K562 (cell line): ENCODE data around the gene SCYGR5. TPM values are rescaled to one million over a fixed set of nuclear protein-coding genes. Genes with fewer than 3 reads are reported as not detected.

Experiments used
- CBFA2T3 ChIP-seq: fragments of 450-650 bp; IDR thresholded peaks from 2 replicates; pipeline ENCODE4 v1.6.1; 2017
- CTCF ChIP-seq, 3 experiments: IDR thresholded peaks in 2 of 3; conservative IDR thresholded peaks in 1 of 3; 2 replicates each; pipeline ENCODE4 v1.5.1; 2011 to 2012; ENCODE audit warnings: low read length in 3 of 3, mild to moderate bottlenecking in 3 of 3, control low read depth in 2 of 3, improper control_type of control experiment in 1 of 3, inconsistent platforms in 1 of 3, low read depth in 1 of 3, mixed read lengths in 1 of 3, moderate library complexity in 1 of 3; ENCODE audit not compliant: insufficient read depth in 2 of 3
- DIDO1 ChIP-seq: fragments of 450-650 bp; IDR thresholded peaks from 2 replicates; pipeline ENCODE4 v1.6.1; 2016; ENCODE audit warnings: low read depth, missing biosample characterization, missing genetic modification characterization
- E2F8 ChIP-seq: fragments of 450-650 bp; IDR thresholded peaks from 2 replicates; pipeline ENCODE4 v1.7.1; 2018; ENCODE audit warnings: mild to moderate bottlenecking, low read depth; ENCODE audit not compliant: partially characterized antibody
- KLF16 ChIP-seq: IDR thresholded peaks from 2 replicates; pipeline ENCODE4 v1.6.1; 2016; ENCODE audit warnings: antibody characterized with exemption
- NFIX ChIP-seq: fragments of 250-450 bp; sonication (Bioruptor Pico); IDR thresholded peaks from 2 replicates; pipeline ENCODE4 v1.4.0; 2020; ENCODE audit warnings: low read depth, mild to moderate bottlenecking, moderate library complexity
- NFYB ChIP-seq: IDR thresholded peaks from 2 replicates; pipeline ENCODE4 v1.6.1; 2011; ENCODE audit warnings: mild to moderate bottlenecking, moderate library complexity; ENCODE audit not compliant: insufficient read length; ENCODE audit errors: extremely low read depth
- POU5F1 ChIP-seq: fragments of 150-350 bp; IDR thresholded peaks from 2 replicates; pipeline ENCODE4 v1.6.1; 2014; ENCODE audit warnings: borderline replicate concordance, low read length, low read depth, mild to moderate bottlenecking; ENCODE audit not compliant: partially characterized antibody
- RFX1 ChIP-seq: fragments of 450-650 bp; IDR thresholded peaks from 2 replicates; pipeline ENCODE4 v1.6.1; 2016; ENCODE audit warnings: mild to moderate bottlenecking, moderate library complexity
- RFX5 ChIP-seq: IDR thresholded peaks from 2 replicates; pipeline ENCODE4 v1.6.1; 2011; ENCODE audit warnings: low read depth, mild to moderate bottlenecking, improper control_type of control experiment, low read length
- SMAD1 ChIP-seq: fragments of 150-350 bp; IDR thresholded peaks from 2 replicates; pipeline ENCODE4 v1.6.1; 2014; ENCODE audit warnings: low read length, low read depth; ENCODE audit not compliant: partially characterized antibody
- ZBTB7A ChIP-seq: IDR thresholded peaks from 2 replicates; pipeline ENCODE4 v1.6.1; 2011; ENCODE audit warnings: low read depth, mild to moderate bottlenecking, low read length, moderate library complexity, borderline replicate concordance; ENCODE audit not compliant: control insufficient read depth
- ZNF354B ChIP-seq: fragments of 250-450 bp; sonication (Bioruptor Pico); IDR thresholded peaks from 2 replicates; pipeline ENCODE4 v1.4.0; 2020
- ZNF518B ChIP-seq: fragments of 250-450 bp; sonication (Bioruptor Pico); IDR thresholded peaks from 2 replicates; pipeline ENCODE4 v1.5.0; 2021; ENCODE audit warnings: mild to moderate bottlenecking, moderate library complexity
- polyA plus RNA-seq, 8 experiments: library from polyadenylated mRNA; depleted of rRNA in 4 of 8; stranded (reverse) in 5 of 8; unstranded in 3 of 8; fragments of >200 nt; fragmentation: Nextera tagmentation in 2 of 8; fragmentation: Illumina TruSeq in 1 of 8; extraction: Ambion mirVana in 2 of 8; extraction: Trizol in 1 of 8; gene quantifications; 2 replicates each; pipeline versions ENCODE4 v1.2.1 to v1.2.3, GENCODE V29; 2011 to 2014; ENCODE audit warnings: inconsistent platforms in 1 of 8, missing spikeins in 1 of 8
- total RNA-seq, 7 experiments: library from RNA; depleted of rRNA in 6 of 7; stranded (reverse); fragments of >200 nt in 6 of 7; fragmentation: Illumina TruSeq in 2 of 7; extraction: Trizol in 2 of 7; gene quantifications; 2 replicates each; pipeline versions ENCODE4 v1.2.1 to v1.2.3, GENCODE V29; 2011 to 2021; ENCODE audit warnings: low replicate concordance in 1 of 7

SCYGR5 gene
- total and polyA plus RNA-seq, 9 of the 15 experiments (the other 6 are each of a cell fraction or from before 2014, with no cell fraction given), result not detected

GRCh38 chr2:227634201-227634600 lies 32.4 kb upstream of the SCYGR5 start (continued):
- TF ChIP-seq ZNF518B (CRISPR knock-in tag), result no peak
- TF ChIP-seq NFIX (CRISPR knock-in tag), result no peak
- TF ChIP-seq SMAD1, result no peak
- TF ChIP-seq KLF16, result no peak
- no peak for TF ChIP-seq CTCF (IDR thresholded peaks at IDR 0.05 in 2 of 3, conservative IDR thresholded peaks at IDR 0.05 in 1 of 3; ENCODE audit: insufficient read depth in 2 of 3, low read depth in 1 of 3, low read length in 3 of 3)
- no peak for TF ChIP-seq E2F8
- TF ChIP-seq POU5F1, result no peak
- TF ChIP-seq DIDO1 (tag), result no peak
- no peak for TF ChIP-seq CBFA2T3
- no peak for TF ChIP-seq ZNF354B
- no peak for TF ChIP-seq RFX1
- TF ChIP-seq ZBTB7A, result no peak
- TF ChIP-seq RFX5, result no peak
- no peak for TF ChIP-seq NFYB
